ENCODE data around the gene LRRC9.

- TF ChIP-seq, protein P1, sequence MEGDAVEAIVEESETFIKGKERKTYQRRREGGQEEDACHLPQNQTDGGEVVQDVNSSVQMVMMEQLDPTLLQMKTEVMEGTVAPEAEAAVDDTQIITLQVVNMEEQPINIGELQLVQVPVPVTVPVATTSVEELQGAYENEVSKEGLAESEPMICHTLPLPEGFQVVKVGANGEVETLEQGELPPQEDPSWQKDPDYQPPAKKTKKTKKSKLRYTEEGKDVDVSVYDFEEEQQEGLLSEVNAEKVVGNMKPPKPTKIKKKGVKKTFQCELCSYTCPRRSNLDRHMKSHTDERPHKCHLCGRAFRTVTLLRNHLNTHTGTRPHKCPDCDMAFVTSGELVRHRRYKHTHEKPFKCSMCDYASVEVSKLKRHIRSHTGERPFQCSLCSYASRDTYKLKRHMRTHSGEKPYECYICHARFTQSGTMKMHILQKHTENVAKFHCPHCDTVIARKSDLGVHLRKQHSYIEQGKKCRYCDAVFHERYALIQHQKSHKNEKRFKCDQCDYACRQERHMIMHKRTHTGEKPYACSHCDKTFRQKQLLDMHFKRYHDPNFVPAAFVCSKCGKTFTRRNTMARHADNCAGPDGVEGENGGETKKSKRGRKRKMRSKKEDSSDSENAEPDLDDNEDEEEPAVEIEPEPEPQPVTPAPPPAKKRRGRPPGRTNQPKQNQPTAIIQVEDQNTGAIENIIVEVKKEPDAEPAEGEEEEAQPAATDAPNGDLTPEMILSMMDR (IDR thresholded peaks at IDR 0.05; ENCODE audit: low read depth, low read length) = no peak
- peak; percentile 85 for TF ChIP-seq POLR2A (IDR thresholded peaks at IDR 0.05; ENCODE audit: extremely low read depth, insufficient read length)
- TF ChIP-seq, protein P2, sequence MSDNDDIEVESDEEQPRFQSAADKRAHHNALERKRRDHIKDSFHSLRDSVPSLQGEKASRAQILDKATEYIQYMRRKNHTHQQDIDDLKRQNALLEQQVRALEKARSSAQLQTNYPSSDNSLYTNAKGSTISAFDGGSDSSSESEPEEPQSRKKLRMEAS (IDR thresholded peaks at IDR 0.05; ENCODE audit: low read depth, low read length) = peak; percentile 74
These were observed 171.9 kb downstream of the LRRC9 start, which contains the start of gene PCNX4 for GRCh38 chr14:60091550-60092525.

Measured in NB4 (cell line).